Prostate gland (tissue), 2 donors: Measurements from ENCODE around the gene FUCA1. TPM values are rescaled to one million over a fixed set of nuclear protein-coding genes. Genes with fewer than 3 reads are reported as not detected.

Source experiments
- DNase-seq: peaks from one replicate; pipeline ENCODE4 v3.0.0-alpha.2; 2019; ENCODE audit warnings: low spot score
- H3K27ac ChIP-seq, 2 donors: fragments of 200-600 bp; sonication (generic); 2 replicates each; pipeline ENCODE4 v1.5.1; 2017 to 2019
- H3K27me3 ChIP-seq: fragments of 200-600 bp; sonication (generic); replicated peaks from 2 replicates; pipeline ENCODE4 v1.5.1; 2019; ENCODE audit not compliant: insufficient read depth
- H3K36me3 ChIP-seq, 2 donors: fragments of 200-600 bp; sonication (generic); 1 replicate in 1 of 2; 2 replicates in 1 of 2; pipeline versions ENCODE4 v1.5.1 to v1.8.1; 2017 to 2019
- H3K4me1 ChIP-seq: fragments of 200-600 bp; sonication (generic); replicated peaks from 2 replicates; pipeline ENCODE4 v1.5.1; 2019
- H3K4me3 ChIP-seq, 2 donors: fragments of 200-600 bp; sonication (generic); 2 replicates each; pipeline ENCODE4 v1.5.1; 2017 to 2019
- H3K9me3 ChIP-seq: fragments of 200-600 bp; sonication (generic); 2 replicates; pipeline ENCODE4 v1.5.1; 2017
- CTCF ChIP-seq, 4 experiments: fragments of 200-600 bp in 2 of 4; fragments of 450-650 bp in 2 of 4; sonication (generic) in 2 of 4; IDR thresholded peaks; 1 replicate in 3 of 4; 2 replicates in 1 of 4; pipeline ENCODE4 v1.5.1; 2016 to 2019; ENCODE audit warnings: antibody characterized with exemption in 4 of 4, mild to moderate bottlenecking in 2 of 4, moderate library complexity in 2 of 4
- POLR2A ChIP-seq: fragments of 450-650 bp; IDR thresholded peaks from one replicate; pipeline ENCODE4 v1.6.1; 2016; ENCODE audit warnings: antibody characterized with exemption, mild to moderate bottlenecking
- POLR2AphosphoS5 ChIP-seq: sonication (generic); formaldehyde crosslinking; IDR thresholded peaks from one replicate; pipeline ENCODE4 v1.6.1; 2017; ENCODE audit warnings: antibody characterized with exemption
- WGBS: methylation state at CpG from one replicate; pipeline ENCODE4 v1.1.5; 2018; 5-methylcytosine and 5-hydroxymethylcytosine counted together
- intact Hi-C: fragments of 100-400 bp; cut with DNase I; formaldehyde crosslinking; loops from one replicate; pipeline ENCODE4 v1.14.2; 2022
- total RNA-seq, 2 donors: library from RNA; depleted of rRNA; stranded (reverse); fragments of >200 nt; gene quantifications; one replicate each; pipeline ENCODE4 v1.1.0, GENCODE V29; 2016

FUCA1 gene
- total RNA-seq, 2 donors from 2014 or later: 51.4 to 111 TPM

GRCh38 chr1:23801876-23802275 is 66.2 kb downstream of the FUCA1 start:
- Histone ChIP-seq H3K9me3 (no peaks in the 10 kb centered on the region), H3K36me3 (no peaks in the 10 kb centered on the region), H3K27ac (peak overlapping the region in 1 of 2 donors; percentile 83), H3K4me3 (no peak overlapping the region), H3K27me3 (no peaks in the 10 kb centered on the region), H3K4me1 (peaks cover 12% of the 10 kb centered on the region)
- DNase-seq: no peak
- TF ChIP-seq POLR2A: no peak
- 64% methylated on average over 10 of the region's 10 CpGs for WGBS
- intact Hi-C loops: loop anchor here (10.0 kb wide), 1 partner anchor 223 kb away; no protein-coding TSS in a partner anchor

- no peak for DNase-seq
- peaks cover 12% of the 10 kb centered on the region for H3K4me1 ChIP-seq
- WGBS: 10% methylated on average over 19 of the region's 19 CpGs
- no peaks in the 10 kb centered on the region for H3K27me3 ChIP-seq
- intact Hi-C loops: loop anchor here (10.0 kb wide), 1 partner anchor 223 kb away; no protein-coding TSS in a partner anchor
- H3K9me3 ChIP-seq: no peaks in the 10 kb centered on the region
- H3K4me3 ChIP-seq: peak overlapping the region; percentile 84 to 87
- TF ChIP-seq CTCF (IDR thresholded peaks at IDR 0.05): no peak
- no peak for TF ChIP-seq POLR2AphosphoS5
- no peak for TF ChIP-seq POLR2A
- no peaks in the 10 kb centered on the region for H3K36me3 ChIP-seq
- H3K27ac ChIP-seq: peak overlapping the region; percentile 83 to 87
These were observed 66.7 kb downstream of the FUCA1 start for GRCh38 chr1:23801338-23801748.

GRCh38 chr1:23800400-23801337 is 67.4 kb downstream of the FUCA1 start, which contains the start of gene GALE:
GALE (minus strand) TSS chr1:23800754; CDS start chr1:23799007, 1,747 bp downstream.
- Histone ChIP-seq H3K9me3 (no peaks in the 10 kb centered on the region), H3K27me3 (no peaks in the 10 kb centered on the region), H3K4me3 (peak within 1 kb of the TSS; percentile 84 to 87), H3K27ac (peak within 1 kb of the TSS; percentile 83 to 87), H3K36me3 (no peaks in the 10 kb centered on the region), H3K4me1 (peaks cover 12% of the 10 kb centered on the region)
- intact Hi-C loops: loop anchor here (10.0 kb wide), 1 partner anchor 224 kb away; no protein-coding TSS in a partner anchor
- WGBS: under 1% methylated on average over 61 of the region's 82 CpGs
- peak; percentile 74 for TF ChIP-seq POLR2A
- peak; percentile 97 for TF ChIP-seq POLR2AphosphoS5
- TF ChIP-seq CTCF (IDR thresholded peaks at IDR 0.05): peak in 2 of 4 experiments; percentile 24 to 29
- peak; percentile 96 for DNase-seq

- DNase-seq: peak; percentile 41
- H3K36me3 ChIP-seq: no peaks in the 10 kb centered on the region
- 5% methylated on average over 36 of the region's 48 CpGs for WGBS
These were observed 68.3 kb downstream of the FUCA1 start for GRCh38 chr1:23799570-23800399.

More at GRCh38 chr1:23799570-23800399, 68.3 kb downstream of the FUCA1 start:
- TF ChIP-seq CTCF (IDR thresholded peaks at IDR 0.05): no peak
- TF ChIP-seq POLR2A: peak; percentile 69
- TF ChIP-seq POLR2AphosphoS5: peak; percentile 47
- H3K27ac ChIP-seq: peak overlapping the region; percentile 83 to 87
- H3K4me1 ChIP-seq: peaks cover 12% of the 10 kb centered on the region
- peak overlapping the region; percentile 84 to 87 for H3K4me3 ChIP-seq
- H3K27me3 ChIP-seq: no peaks in the 10 kb centered on the region
- intact Hi-C loops: loop anchor here (10.0 kb wide), 1 partner anchor 225 kb away; no protein-coding TSS in a partner anchor
- H3K9me3 ChIP-seq: no peaks in the 10 kb centered on the region
